Peyer's patch (tissue), 4 donors: ENCODE data around the gene TRPM7.

Experiments used
- CTCF ChIP-seq, 6 experiments: fragments of 450-650 bp in 4 of 6; fragments of 200-600 bp in 2 of 6; sonication (generic) in 1 of 6; IDR thresholded peaks; one replicate each; pipeline ENCODE4 v1.5.1; 2017 to 2019; ENCODE audit warnings: antibody characterized with exemption in 6 of 6, mild to moderate bottlenecking in 3 of 6, moderate library complexity in 1 of 6
- POLR2A ChIP-seq, 2 donors: fragments of 450-650 bp; IDR thresholded peaks; one replicate each; pipeline ENCODE4 v1.5.1; 2017; ENCODE audit warnings: antibody characterized with exemption in 2 of 2, mild to moderate bottlenecking in 2 of 2, moderate library complexity in 2 of 2

DNA sequence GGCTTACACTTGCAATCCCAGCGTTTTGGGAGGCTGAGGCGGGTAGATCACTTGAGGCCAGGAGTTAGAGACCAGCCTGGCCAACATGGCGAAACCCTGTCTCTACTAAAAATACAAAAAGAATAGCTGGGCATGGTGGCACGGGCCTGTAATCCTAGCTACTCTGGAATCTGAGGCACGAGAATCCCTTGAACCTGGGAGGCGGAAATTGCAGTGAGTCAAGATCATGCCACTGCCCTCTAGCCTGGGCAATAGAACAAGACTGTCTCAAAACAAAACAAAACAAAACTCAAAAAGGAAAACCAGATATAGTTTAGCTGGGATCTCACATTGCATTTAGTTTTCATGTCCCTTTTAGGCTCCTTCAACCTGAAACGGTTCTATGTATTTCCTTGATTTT is 137.3 kb downstream of the TRPM7 start:
- TF ChIP-seq CTCF (IDR thresholded peaks at IDR 0.05) (no peak), POLR2A (IDR thresholded peaks at IDR 0.05) (no peak)
